Measurements from ENCODE around the gene CACNA1H.

CACNA1H gene

DNA sequence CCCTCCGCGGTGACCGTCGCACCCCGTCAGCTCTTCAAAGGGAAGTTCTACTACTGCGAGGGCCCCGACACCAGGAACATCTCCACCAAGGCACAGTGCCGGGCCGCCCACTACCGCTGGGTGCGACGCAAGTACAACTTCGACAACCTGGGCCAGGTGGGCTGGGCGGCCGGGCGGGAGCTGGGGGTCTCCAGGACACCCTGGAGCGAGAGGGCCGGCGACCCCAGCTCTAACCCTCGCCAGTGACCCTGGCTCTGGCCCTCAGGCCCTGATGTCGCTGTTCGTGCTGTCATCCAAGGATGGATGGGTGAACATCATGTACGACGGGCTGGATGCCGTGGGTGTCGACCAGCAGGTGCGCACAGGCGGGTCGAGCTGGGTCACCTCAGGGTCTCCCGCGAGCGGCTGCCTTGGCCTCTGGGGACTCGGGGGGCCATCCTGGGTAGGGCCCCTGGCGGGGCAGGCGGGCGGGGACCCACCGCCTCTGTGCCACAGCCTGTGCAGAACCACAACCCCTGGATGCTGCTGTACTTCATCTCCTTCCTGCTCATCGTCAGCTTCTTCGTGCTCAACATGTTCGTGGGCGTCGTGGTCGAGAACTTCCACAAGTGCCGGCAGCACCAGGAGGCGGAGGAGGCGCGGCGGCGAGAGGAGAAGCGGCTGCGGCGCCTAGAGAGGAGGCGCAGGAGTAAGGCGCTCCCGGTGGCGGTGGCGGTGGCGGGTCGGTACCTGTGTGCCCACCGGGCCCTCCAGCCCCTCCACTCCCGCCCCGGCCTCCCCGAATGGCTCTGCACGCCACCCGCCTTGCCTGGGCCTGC, 58.8 kb downstream of the CACNA1H start:
- no peak for DNase-seq (ENCODE audit: low read depth)
- H3K4me3 ChIP-seq (ENCODE audit: low read depth, low read length), result no peak overlapping the region
- TF ChIP-seq CTCF (IDR thresholded peaks at IDR 0.05; ENCODE audit: control insufficient read depth, extremely low read depth, insufficient read depth), result no peak

DNA sequence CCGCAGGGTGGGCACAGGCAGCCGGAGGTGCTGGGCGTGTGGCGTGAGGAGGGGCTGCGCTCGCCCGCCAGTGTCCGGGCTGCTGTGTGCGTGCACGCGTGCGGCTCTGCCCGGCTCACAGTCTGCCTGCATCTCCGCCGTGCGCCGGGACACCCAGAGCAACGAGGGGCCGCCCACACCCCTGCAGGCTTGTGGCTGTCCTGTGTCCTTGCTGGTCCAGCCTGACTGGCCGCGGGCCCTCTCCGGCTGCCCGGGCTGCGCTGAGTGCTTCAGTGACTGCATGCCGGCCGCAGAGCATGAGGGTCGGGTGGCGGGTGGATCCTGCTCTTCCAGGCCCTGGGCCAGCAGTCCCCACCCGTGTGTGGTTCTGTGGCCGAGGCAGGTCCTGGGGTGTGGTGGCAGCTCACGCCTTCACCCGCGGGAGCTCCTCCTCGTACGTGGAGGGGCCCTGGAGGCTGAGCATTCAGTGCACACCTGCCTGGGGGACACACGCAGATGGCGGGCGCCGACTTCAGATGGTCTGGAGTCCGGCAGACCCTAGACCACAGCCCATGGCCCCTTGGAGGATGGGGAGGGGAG, 59.8 kb downstream of the CACNA1H start:
- no peak overlapping the region for H3K4me3 ChIP-seq (ENCODE audit: low read depth, low read length)
- no peak for DNase-seq (ENCODE audit: low read depth)
- no peak for TF ChIP-seq CTCF (IDR thresholded peaks at IDR 0.05; ENCODE audit: control insufficient read depth, extremely low read depth, insufficient read depth)

DNA sequence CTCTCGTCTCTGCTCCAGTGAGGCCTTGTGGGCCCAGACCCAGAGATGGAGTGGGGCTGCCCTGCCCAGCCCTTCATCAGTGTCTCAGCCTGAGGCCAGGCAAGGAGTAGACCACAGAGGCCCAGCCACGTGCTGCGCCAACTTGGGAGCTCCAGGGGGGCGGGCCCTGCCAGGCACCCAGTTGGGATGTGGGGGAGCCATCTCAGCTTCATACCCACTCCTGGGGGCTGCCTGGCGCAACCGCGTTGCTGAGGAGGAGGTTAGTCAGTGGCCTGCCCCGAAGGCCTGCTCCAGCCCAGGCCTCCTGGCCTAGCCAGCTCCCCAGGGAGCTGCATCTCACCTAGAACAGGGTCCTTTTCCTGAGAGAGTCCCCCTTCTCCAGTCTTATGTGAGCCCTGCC, 60.3 kb downstream of the CACNA1H start:
- no peak for TF ChIP-seq CTCF (IDR thresholded peaks at IDR 0.05; ENCODE audit: control insufficient read depth, extremely low read depth, insufficient read depth)
- DNase-seq (ENCODE audit: low read depth), result no peak
- H3K4me3 ChIP-seq (ENCODE audit: low read depth, low read length), result no peak overlapping the region

DNA sequence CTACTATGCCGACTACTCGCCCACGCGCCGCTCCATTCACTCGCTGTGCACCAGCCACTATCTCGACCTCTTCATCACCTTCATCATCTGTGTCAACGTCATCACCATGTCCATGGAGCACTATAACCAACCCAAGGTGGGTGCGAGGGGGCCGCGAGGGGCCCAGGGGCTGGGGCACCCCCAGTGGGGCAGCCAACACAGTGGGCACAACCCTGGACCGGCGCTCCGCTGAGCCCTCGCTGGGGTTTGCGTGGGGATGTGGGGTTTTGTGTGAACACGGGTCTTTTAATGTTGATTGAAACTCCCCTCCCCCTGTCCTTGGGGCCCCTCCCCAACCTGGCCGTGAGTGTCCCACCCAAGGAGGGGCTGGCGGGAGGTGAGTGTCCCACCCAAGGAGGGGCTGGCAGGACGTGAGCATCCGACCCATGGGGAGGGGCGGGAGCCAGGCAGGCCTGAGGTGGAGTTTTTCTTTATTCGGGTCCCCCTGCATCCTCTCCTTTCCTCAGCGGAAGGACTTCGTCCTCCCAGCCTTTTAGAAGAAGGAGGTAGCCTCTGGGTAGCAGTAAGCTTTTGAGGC, 61.0 kb downstream of the CACNA1H start:
- DNase-seq (ENCODE audit: low read depth), result no peak
- no peak for TF ChIP-seq CTCF (IDR thresholded peaks at IDR 0.05; ENCODE audit: control insufficient read depth, extremely low read depth, insufficient read depth)
- H3K4me3 ChIP-seq (ENCODE audit: low read depth, low read length), result no peak overlapping the region

DNA sequence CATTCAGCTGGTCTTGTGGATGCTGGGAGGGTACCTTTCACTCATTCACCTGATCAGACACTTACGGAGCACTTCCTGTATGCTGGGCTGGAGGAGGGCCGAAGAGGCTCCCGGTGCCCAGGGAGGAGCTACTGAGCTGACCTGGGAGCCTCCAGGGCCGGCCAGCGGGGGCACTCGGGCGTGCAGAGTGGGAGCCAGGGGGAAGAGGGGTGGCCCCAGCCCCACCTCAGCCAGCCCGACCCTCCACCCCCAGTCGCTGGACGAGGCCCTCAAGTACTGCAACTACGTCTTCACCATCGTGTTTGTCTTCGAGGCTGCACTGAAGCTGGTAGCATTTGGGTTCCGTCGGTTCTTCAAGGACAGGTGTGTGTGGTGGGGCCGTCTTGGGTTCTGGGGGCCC, 61.8 kb downstream of the CACNA1H start:
- TF ChIP-seq CTCF (IDR thresholded peaks at IDR 0.05; ENCODE audit: control insufficient read depth, extremely low read depth, insufficient read depth), result no peak
- no peak for DNase-seq (ENCODE audit: low read depth)
- no peak overlapping the region for H3K4me3 ChIP-seq (ENCODE audit: low read depth, low read length)

DNA sequence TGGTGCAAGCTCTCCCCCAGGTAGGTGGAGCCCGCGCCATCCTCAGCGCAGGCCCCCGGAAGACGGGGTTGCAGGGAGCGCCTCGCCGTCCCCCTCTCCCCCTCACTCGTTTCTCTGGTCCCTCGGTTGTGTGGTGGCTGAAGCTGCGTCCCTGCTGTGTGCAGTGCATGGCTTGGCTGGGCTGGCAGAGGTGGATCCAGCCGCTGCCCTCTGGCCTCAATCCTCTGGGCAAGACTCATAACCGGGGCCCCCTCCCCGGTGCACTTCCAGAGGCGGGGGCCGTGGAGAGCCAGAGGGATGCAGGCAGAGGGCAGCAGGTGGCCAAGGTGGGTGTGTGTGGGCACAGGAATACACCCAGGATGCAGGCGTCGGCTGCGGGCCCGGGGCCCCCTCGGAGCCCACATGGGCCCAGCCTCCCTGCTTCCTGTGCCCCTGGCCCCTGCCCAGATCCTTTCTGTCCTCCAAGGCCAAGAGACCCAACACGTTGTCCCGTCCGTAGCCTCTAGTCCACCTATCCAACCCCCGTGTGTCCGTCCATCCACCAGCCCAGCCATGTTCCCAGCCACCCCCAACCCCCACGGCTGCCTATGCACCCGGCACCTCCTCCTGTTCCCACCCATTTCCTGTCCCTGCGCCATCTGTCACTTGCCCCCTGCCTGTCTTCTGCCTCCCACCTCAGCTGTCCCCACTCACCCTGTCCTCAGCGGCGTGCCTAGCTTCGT, 62.8 kb downstream of the CACNA1H start:
- no peak for TF ChIP-seq CTCF (IDR thresholded peaks at IDR 0.05; ENCODE audit: control insufficient read depth, extremely low read depth, insufficient read depth)
- H3K4me3 ChIP-seq (ENCODE audit: low read depth, low read length), result no peak overlapping the region
- no peak for DNase-seq (ENCODE audit: low read depth)
